Vagina (tissue), 2 donors: Measurements from ENCODE around the gene CDH4.

ENCODE experiments used
- POLR2A ChIP-seq, 2 donors: fragments of 450-650 bp; IDR thresholded peaks; one replicate each; pipeline ENCODE4 v1.6.1; 2017; ENCODE audit warnings: antibody characterized with exemption in 2 of 2, mild to moderate bottlenecking in 2 of 2, moderate library complexity in 2 of 2
- TF ChIP-seq, protein P1 (sequence below), 3 experiments: fragments of 450-650 bp in 2 of 3; fragments of 200-600 bp in 1 of 3; sonication (generic) in 1 of 3; IDR thresholded peaks; one replicate each; pipeline ENCODE4 v1.5.1; 2017 to 2019; ENCODE audit warnings: antibody characterized with exemption in 3 of 3, mild to moderate bottlenecking in 2 of 3, moderate library complexity in 2 of 3

GRCh38 chr20:61460261-61461052, 208.4 kb downstream of the CDH4 start:
- TF ChIP-seq, protein P1, sequence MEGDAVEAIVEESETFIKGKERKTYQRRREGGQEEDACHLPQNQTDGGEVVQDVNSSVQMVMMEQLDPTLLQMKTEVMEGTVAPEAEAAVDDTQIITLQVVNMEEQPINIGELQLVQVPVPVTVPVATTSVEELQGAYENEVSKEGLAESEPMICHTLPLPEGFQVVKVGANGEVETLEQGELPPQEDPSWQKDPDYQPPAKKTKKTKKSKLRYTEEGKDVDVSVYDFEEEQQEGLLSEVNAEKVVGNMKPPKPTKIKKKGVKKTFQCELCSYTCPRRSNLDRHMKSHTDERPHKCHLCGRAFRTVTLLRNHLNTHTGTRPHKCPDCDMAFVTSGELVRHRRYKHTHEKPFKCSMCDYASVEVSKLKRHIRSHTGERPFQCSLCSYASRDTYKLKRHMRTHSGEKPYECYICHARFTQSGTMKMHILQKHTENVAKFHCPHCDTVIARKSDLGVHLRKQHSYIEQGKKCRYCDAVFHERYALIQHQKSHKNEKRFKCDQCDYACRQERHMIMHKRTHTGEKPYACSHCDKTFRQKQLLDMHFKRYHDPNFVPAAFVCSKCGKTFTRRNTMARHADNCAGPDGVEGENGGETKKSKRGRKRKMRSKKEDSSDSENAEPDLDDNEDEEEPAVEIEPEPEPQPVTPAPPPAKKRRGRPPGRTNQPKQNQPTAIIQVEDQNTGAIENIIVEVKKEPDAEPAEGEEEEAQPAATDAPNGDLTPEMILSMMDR (IDR thresholded peaks at IDR 0.05), result no peak
- no peak for TF ChIP-seq POLR2A (IDR thresholded peaks at IDR 0.05)
